Neuron (in vitro differentiated cells): ENCODE results near the gene PTPRM.

Source experiments
- H2AFZ ChIP-seq: one replicate; pipeline ENCODE4 v1.6.1; 2013; ENCODE audit warnings: low read depth, mild to moderate bottlenecking, inconsistent platforms, low read length, moderate library complexity
- H3K27me3 ChIP-seq: one replicate; pipeline ENCODE4 v1.6.1; 2013; ENCODE audit warnings: low read length; ENCODE audit not compliant: insufficient read depth
- H3K36me3 ChIP-seq: one replicate; pipeline ENCODE4 v1.6.1; 2013; ENCODE audit warnings: low read length; ENCODE audit not compliant: insufficient read depth
- H3K4me1 ChIP-seq: one replicate; pipeline ENCODE4 v1.6.1; 2013; ENCODE audit warnings: low read length; ENCODE audit not compliant: insufficient read depth
- H3K4me3 ChIP-seq: 2 replicates; pipeline ENCODE4 v1.5.1; 2013; ENCODE audit warnings: mild to moderate bottlenecking, low read length, moderate library complexity
- H3K9me3 ChIP-seq: one replicate; pipeline ENCODE4 v1.6.1; 2013; ENCODE audit warnings: low read length

Gene PTPRM

DNA sequence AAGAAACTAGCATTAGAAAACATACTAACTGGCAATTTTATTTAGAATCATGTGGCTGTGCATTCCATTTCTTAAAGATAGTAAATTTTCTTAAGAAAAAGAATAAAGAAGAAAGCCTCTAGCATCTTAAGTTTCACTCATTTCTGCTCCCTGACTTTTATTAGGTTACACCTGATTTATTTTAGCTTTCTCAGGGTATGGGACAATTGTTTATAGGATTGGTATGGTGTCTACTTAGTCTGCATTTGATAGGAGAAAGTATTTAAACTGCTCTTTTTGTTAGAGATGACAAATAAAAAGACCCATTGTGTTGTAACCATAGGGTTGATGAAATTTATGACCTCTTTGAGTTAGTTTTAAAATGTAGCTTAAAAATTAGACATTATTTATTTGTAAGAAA lies 115.2 kb downstream of the PTPRM start:
- no peaks in the 10 kb centered on the region for H3K9me3 ChIP-seq
- no peaks in the 10 kb centered on the region for H3K27me3 ChIP-seq
- H2AFZ ChIP-seq: no peak overlapping the region
- H3K4me1 ChIP-seq: no peaks in the 10 kb centered on the region
- no peaks in the 10 kb centered on the region for H3K36me3 ChIP-seq
- no peak overlapping the region for H3K4me3 ChIP-seq

DNA sequence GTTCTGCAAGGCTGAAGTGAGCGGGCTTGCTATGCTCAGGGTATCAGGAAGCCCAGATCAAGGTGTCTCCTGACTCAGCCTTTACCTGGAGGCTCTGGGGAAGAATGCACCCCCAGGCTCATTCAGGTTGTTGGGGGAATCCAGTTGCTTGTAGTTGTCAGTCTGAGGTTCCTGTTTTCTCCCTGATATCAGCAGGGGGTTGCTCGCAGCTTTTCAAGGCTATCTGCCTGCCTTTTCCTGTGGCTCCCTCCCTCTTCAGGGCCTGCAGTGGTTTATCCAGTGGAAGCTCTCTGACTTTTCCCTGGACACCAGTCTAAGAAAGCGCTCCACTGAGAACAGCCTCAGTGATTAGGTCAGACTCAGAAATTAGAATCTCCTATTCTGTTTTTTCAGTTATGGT lies 116.6 kb downstream of the PTPRM start:
- Histone ChIP-seq H2AFZ (no peak overlapping the region), H3K9me3 (no peaks in the 10 kb centered on the region), H3K4me3 (no peak overlapping the region), H3K36me3 (no peaks in the 10 kb centered on the region), H3K4me1 (no peaks in the 10 kb centered on the region), H3K27me3 (no peaks in the 10 kb centered on the region)

DNA sequence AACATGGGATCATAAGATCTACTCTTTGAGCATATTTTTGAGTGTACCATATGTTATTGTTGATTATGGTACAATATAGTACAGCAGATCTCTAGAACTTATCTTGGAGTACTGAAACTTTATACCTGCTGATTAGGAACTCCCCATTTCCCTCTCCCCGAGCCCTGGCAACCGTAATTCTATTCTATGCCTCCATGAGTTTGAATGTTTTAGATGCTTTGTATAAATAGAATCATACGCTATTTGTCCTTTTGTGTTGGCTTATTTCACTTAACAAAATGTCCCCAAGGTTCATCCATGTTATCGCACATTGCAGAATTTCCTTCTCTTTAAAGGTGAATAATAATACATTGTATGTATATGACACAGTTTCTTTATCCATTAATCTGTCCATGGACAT lies 117.2 kb downstream of the PTPRM start:
- Histone ChIP-seq H3K36me3 (no peaks in the 10 kb centered on the region), H3K27me3 (no peaks in the 10 kb centered on the region), H3K4me1 (no peaks in the 10 kb centered on the region), H3K4me3 (no peak overlapping the region), H2AFZ (no peak overlapping the region), H3K9me3 (no peaks in the 10 kb centered on the region)

DNA sequence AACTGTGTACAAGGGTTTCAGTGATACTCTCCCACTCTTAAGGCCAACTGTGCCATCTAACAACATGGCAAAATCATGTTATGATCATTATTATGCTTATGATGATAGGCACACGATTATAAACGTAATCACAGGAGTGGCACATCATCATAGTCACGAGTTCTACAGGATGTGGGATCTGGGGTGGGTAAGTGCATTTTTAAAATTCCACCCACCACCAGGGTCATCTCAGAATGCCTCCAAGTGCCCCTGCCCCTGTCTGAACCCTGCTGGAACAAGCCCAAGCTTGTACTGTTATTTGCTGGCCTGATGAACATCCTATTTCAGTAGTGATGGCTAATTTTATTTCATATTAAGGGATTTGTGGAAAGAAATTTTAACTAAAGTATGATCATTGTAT lies 117.8 kb downstream of the PTPRM start:
- Histone ChIP-seq H3K27me3 (no peaks in the 10 kb centered on the region), H2AFZ (no peak overlapping the region), H3K4me1 (no peaks in the 10 kb centered on the region), H3K36me3 (no peaks in the 10 kb centered on the region), H3K4me3 (no peak overlapping the region), H3K9me3 (no peaks in the 10 kb centered on the region)

DNA sequence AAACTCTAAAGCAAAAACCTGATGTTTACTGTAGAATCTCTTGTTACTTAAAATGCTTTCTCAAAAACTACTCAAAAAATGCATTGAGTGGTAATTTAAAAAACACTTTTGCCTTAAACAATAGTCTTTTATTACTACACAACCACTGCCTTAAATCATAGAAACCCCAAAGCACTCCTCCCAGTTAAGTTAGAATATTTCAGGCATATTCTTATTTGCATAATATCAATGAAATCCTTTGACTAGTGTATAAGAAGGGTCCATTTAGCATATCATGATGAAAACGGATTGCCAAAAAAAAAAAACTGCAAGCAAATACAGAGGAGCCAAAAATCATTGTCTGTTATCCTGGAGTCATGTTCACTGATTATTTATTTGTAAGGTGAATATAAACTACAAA lies 119.2 kb downstream of the PTPRM start:
- Histone ChIP-seq H2AFZ (no peak overlapping the region), H3K4me3 (no peak overlapping the region), H3K9me3 (no peaks in the 10 kb centered on the region), H3K27me3 (no peaks in the 10 kb centered on the region), H3K36me3 (no peaks in the 10 kb centered on the region), H3K4me1 (no peaks in the 10 kb centered on the region)

DNA sequence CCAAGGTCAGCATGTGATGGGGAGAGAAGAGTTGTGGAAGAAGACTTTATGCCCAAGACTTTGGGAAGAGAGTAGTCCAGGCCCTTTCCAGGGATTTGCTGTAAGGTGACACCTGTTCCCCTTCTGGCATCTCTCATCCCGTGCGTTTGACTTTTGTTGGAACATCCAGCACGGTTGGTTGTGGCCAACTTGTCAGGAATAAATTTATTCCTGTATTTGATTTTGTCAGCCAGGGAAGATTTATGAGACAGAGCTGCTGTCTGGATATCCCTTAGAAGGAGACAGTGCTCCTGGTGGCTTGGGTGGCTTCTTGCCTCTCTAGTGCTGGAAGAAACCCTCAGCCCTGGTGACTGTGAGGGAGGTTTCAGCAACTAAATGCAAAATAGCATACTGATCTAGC lies 121.5 kb downstream of the PTPRM start:
- Histone ChIP-seq H3K4me3 (no peak overlapping the region), H3K36me3 (no peaks in the 10 kb centered on the region), H3K9me3 (no peaks in the 10 kb centered on the region), H2AFZ (no peak overlapping the region), H3K4me1 (no peaks in the 10 kb centered on the region), H3K27me3 (no peaks in the 10 kb centered on the region)

DNA sequence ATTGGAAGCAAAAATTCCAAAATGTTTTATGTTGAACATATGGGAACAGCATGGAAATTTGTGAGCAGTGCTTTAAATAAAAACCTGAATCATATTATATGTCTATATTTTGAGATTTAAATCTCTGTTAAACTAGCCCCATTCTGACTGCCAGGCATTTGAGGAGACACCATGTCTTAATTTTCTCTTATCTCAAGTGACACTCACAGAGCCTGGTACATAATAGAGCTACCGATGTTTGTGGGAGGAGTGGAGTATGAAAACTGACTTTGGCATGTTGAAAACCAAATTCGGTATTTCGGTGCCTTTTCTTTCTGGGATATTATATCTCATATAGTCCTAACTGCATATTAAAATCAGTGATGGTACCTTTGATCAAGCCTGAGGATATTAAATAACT lies 124.1 kb downstream of the PTPRM start:
- Histone ChIP-seq H3K36me3 (no peaks in the 10 kb centered on the region), H3K27me3 (no peaks in the 10 kb centered on the region), H3K9me3 (no peaks in the 10 kb centered on the region), H2AFZ (no peak overlapping the region), H3K4me1 (no peaks in the 10 kb centered on the region), H3K4me3 (no peak overlapping the region)

DNA sequence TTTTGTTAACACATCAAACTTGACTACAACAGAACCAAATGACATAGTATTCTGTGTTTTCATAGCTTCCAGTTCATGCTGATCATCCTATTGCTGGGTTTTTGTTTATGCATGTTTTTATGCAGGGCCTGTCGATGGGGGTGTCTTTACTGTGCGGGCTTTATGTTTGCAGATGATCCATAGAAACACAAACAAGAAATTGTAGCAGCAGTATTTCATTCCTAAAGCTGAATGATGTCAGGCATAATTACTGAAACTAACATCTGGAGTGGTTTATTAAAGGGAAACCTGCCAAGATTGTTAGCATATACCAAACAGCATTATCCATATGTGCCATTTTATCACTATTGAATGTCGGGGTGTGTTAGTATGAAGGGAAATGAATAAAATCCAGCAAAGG lies 129.7 kb downstream of the PTPRM start:
- Histone ChIP-seq H3K9me3 (no peaks in the 10 kb centered on the region), H2AFZ (no peak overlapping the region), H3K36me3 (no peaks in the 10 kb centered on the region), H3K4me1 (no peaks in the 10 kb centered on the region), H3K4me3 (no peak overlapping the region), H3K27me3 (no peaks in the 10 kb centered on the region)

DNA sequence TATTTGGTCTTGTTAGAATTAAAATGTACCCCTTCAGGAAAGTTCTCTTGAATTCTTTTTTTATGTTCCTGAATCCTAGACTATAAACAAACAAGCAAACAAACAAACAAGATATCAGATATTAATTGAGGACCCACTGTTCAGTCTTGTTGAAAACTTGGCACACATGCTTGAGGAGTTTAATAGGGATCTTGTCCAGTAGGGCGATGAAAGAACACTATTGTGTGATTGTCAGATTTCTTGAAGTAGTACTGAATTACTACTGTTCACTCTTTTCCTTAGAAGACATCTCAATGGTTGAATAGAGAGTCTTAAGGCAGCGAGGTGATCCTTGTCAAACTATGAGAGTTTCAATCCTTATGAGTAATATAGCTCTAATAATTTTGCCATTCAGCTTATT lies 130.2 kb downstream of the PTPRM start:
- no peaks in the 10 kb centered on the region for H3K36me3 ChIP-seq
- no peaks in the 10 kb centered on the region for H3K9me3 ChIP-seq
- H2AFZ ChIP-seq: no peak overlapping the region
- no peaks in the 10 kb centered on the region for H3K4me1 ChIP-seq
- H3K4me3 ChIP-seq: no peak overlapping the region
- H3K27me3 ChIP-seq: no peaks in the 10 kb centered on the region

DNA sequence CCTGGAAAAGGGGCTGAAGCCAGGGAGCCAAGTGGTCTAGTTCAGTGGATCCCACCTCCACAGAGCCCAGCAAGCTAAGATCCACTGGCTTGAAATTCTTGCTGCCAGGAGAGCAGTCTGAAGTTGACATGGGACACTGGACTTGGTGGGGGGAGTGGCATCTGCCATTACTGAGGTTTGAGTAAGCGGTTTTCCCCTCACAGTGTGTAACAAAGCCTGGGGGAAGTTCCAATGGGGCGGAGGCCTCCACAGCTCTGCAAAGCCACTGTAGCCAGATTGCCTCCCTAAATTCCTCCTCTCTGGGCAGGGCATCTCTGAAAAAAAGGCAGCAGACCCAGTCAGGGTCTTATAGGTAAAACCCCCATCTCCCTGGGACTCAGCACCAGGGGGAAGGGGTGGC lies 144.4 kb downstream of the PTPRM start:
- Histone ChIP-seq H3K4me1 (no peaks in the 10 kb centered on the region), H3K9me3 (no peaks in the 10 kb centered on the region), H2AFZ (no peak overlapping the region), H3K27me3 (no peaks in the 10 kb centered on the region), H3K4me3 (no peak overlapping the region), H3K36me3 (no peaks in the 10 kb centered on the region)

DNA sequence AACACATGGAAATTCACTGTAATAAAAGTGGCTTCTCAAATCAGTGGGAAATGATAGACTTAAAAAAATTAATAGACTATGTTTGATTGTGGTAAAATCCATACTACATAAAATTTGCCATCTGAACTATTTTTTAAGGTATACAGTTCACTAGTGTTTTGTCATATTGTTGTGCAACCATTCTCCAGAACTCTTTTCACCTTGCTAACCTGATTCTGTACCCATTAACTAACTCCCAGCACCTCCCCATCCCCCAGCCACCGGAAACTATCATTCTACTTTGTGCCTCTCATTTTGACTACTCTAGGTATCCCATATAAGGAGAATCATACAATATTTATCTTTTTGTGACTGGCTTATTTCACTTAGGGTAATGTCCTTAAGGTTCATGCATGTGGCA lies 153.3 kb downstream of the PTPRM start:
- no peaks in the 10 kb centered on the region for H3K27me3 ChIP-seq
- peaks cover 2% of the 10 kb centered on the region for H3K9me3 ChIP-seq
- no peak overlapping the region for H2AFZ ChIP-seq
- H3K4me1 ChIP-seq: peaks cover 5% of the 10 kb centered on the region
- no peak overlapping the region for H3K4me3 ChIP-seq
- H3K36me3 ChIP-seq: no peaks in the 10 kb centered on the region

DNA sequence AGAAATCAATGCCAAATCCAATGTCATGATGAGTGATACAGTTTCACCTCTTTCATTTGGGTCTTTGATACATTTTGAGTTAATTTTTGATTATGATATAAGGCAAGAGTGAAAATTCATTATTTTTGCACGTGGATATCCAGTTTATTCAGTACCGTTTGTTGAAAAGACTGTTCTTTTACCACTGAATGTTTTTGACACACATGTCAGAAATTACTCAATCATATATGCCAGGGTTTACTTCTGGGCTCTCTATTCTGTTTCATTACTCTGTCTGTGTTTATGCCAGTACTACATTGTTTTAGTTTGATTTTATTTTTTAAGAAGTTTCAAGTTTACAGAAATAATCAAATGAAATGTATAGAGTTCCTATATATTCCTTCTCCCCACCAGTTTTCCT lies 154.4 kb downstream of the PTPRM start:
- H3K4me1 ChIP-seq: peaks cover 5% of the 10 kb centered on the region

DNA sequence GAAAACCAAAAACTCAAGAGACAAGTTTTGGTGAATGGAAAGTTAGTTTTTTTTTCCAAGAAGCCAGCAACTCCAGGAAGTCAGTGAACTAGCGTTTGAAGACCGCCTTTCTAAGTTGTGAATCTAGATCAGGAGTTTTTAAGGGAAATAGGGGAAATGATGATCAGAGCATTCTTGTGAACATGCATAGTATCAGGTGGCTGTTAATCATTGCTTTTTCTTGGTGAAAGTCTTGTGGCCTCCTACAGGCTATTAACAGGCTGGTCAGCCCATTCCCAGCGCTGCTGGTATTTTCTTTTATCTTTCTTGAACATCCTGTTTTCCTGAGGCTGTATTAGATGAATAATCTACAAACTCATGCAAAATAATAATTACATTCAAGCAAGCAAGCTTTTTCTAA lies 155.8 kb downstream of the PTPRM start:
- Histone ChIP-seq H3K36me3 (no peaks in the 10 kb centered on the region), H3K4me1 (peaks cover 5% of the 10 kb centered on the region), H3K27me3 (no peaks in the 10 kb centered on the region), H3K9me3 (peaks cover 4% of the 10 kb centered on the region), H3K4me3 (no peak overlapping the region), H2AFZ (no peak overlapping the region)

More for the DNA sequence above, 154.4 kb downstream of the PTPRM start:
- Histone ChIP-seq H3K27me3 (no peaks in the 10 kb centered on the region), H3K4me3 (no peak overlapping the region), H3K36me3 (no peaks in the 10 kb centered on the region), H3K9me3 (peaks cover 6% of the 10 kb centered on the region), H2AFZ (no peak overlapping the region)

DNA sequence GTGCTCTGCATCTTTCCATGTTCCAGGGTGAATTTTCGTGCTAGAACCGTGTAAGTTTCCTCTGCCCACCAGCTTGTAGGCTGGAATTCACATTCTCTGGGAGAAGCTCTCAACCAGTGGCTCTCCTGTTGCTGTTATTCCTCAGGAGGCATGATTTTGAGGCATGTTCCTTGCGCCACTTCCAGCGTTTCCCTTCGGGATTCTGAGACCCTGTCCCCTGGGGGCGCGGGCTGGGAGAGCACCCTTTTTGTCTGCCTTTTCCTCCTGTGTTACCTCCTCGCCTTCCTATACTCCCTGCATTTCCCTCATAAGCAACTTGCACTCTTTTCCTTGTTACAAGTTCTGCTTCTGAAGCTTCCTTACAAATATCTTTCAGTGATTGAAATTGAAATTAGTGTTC lies 156.4 kb downstream of the PTPRM start:
- Histone ChIP-seq H3K27me3 (no peaks in the 10 kb centered on the region), H3K4me1 (peaks cover 5% of the 10 kb centered on the region), H3K4me3 (no peak overlapping the region), H3K9me3 (peaks cover 4% of the 10 kb centered on the region), H2AFZ (no peak overlapping the region), H3K36me3 (no peaks in the 10 kb centered on the region)
